Measurements from ENCODE around the gene PRIM2.

DNA sequence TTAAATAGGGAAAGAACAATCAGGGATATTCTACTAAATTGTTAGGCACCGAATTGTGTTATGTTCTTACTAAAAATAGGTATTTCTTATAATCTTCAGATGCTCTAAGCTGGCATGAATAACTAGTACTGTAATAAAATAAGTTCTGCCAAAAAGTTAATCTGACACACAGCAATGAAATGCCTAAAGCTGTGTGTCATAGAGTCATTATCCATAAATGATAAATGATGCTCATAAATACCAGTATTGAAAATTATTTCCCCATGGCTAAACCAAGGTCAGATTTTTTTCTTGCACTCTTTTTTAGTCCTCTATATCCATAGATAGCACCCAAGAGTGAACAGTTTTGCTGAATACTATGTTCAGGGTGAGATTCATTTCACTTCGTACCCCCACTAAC lies 11.7 kb upstream of the PRIM2 start:
- TF ChIP-seq CTCF (IDR thresholded peaks at IDR 0.05): no peak
- no peak for TF ChIP-seq POLR2AphosphoS5 (IDR thresholded peaks at IDR 0.05)
- no peak for TF ChIP-seq POLR2A (IDR thresholded peaks at IDR 0.05)
- TF ChIP-seq EP300 (IDR thresholded peaks at IDR 0.05): no peak
